Liver (tissue), 3 donors: ENCODE measurements around the gene GNB5.
"Not testable (repeated sequence)": the region's sequence is repeated elsewhere in the genome, so short reads cannot be mapped to it uniquely, and the experiment has no call there.

Experiments used
- EGR1 ChIP-seq, 2 donors: IDR thresholded peaks; 2 replicates each; pipeline ENCODE4 v1.6.1; 2016 to 2018; ENCODE audit warnings: antibody characterized with exemption in 2 of 2, low read depth in 2 of 2
- JUND ChIP-seq, 2 donors: IDR thresholded peaks; 2 replicates each; pipeline ENCODE4 v1.6.1; 2016; ENCODE audit warnings: antibody characterized with exemption in 2 of 2
- TF ChIP-seq, protein P1 (sequence below): IDR thresholded peaks from 2 replicates; pipeline ENCODE4 v1.6.1; 2016; ENCODE audit warnings: antibody characterized with exemption, mild to moderate bottlenecking
- TF ChIP-seq, protein P2 (sequence below): IDR thresholded peaks from 2 replicates; pipeline ENCODE4 v1.6.1; 2016; ENCODE audit warnings: antibody characterized with exemption
- TF ChIP-seq, protein P3 (sequence below): fragments of 150-350 bp; IDR thresholded peaks from 2 replicates; pipeline ENCODE4 v1.5.1; 2017; ENCODE audit warnings: improper control_type of control experiment, low read depth, low read length; ENCODE audit not compliant: missing input control
- TF ChIP-seq, protein P4 (sequence below): IDR thresholded peaks from 2 replicates; pipeline ENCODE4 v1.6.1; 2016; ENCODE audit warnings: antibody characterized with exemption
- donor health status: healthy.
- donor health status: healthy.

DNA sequence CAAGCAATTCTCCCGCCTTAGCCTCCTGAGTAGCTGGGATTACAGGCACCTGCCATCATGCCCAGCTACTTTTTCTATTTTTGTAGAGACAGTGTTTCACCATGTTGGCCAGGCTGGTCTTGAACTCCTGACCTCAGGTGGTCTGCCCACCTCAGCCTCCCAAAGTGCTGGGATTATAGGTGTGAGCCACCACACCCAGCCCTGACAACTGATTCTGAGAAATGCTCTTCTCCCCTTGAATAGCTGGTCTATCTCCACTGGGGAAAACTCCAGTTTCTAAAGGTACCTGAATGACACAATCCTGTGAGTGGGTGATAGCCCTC lies 108.2 kb downstream of the GNB5 start:
- TF ChIP-seq, protein P1, sequence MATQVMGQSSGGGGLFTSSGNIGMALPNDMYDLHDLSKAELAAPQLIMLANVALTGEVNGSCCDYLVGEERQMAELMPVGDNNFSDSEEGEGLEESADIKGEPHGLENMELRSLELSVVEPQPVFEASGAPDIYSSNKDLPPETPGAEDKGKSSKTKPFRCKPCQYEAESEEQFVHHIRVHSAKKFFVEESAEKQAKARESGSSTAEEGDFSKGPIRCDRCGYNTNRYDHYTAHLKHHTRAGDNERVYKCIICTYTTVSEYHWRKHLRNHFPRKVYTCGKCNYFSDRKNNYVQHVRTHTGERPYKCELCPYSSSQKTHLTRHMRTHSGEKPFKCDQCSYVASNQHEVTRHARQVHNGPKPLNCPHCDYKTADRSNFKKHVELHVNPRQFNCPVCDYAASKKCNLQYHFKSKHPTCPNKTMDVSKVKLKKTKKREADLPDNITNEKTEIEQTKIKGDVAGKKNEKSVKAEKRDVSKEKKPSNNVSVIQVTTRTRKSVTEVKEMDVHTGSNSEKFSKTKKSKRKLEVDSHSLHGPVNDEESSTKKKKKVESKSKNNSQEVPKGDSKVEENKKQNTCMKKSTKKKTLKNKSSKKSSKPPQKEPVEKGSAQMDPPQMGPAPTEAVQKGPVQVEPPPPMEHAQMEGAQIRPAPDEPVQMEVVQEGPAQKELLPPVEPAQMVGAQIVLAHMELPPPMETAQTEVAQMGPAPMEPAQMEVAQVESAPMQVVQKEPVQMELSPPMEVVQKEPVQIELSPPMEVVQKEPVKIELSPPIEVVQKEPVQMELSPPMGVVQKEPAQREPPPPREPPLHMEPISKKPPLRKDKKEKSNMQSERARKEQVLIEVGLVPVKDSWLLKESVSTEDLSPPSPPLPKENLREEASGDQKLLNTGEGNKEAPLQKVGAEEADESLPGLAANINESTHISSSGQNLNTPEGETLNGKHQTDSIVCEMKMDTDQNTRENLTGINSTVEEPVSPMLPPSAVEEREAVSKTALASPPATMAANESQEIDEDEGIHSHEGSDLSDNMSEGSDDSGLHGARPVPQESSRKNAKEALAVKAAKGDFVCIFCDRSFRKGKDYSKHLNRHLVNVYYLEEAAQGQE, result not testable (repeated sequence)
- not testable (repeated sequence) for TF ChIP-seq EGR1 (IDR thresholded peaks at IDR 0.05; ENCODE audit: low read depth in 2 of 2); JUND (IDR thresholded peaks at IDR 0.05)
- TF ChIP-seq, protein P2, sequence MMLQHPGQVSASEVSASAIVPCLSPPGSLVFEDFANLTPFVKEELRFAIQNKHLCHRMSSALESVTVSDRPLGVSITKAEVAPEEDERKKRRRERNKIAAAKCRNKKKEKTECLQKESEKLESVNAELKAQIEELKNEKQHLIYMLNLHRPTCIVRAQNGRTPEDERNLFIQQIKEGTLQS, result not testable (repeated sequence)
- TF ChIP-seq, protein P3, sequence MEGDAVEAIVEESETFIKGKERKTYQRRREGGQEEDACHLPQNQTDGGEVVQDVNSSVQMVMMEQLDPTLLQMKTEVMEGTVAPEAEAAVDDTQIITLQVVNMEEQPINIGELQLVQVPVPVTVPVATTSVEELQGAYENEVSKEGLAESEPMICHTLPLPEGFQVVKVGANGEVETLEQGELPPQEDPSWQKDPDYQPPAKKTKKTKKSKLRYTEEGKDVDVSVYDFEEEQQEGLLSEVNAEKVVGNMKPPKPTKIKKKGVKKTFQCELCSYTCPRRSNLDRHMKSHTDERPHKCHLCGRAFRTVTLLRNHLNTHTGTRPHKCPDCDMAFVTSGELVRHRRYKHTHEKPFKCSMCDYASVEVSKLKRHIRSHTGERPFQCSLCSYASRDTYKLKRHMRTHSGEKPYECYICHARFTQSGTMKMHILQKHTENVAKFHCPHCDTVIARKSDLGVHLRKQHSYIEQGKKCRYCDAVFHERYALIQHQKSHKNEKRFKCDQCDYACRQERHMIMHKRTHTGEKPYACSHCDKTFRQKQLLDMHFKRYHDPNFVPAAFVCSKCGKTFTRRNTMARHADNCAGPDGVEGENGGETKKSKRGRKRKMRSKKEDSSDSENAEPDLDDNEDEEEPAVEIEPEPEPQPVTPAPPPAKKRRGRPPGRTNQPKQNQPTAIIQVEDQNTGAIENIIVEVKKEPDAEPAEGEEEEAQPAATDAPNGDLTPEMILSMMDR, result not testable (repeated sequence)
- TF ChIP-seq, protein P4, sequence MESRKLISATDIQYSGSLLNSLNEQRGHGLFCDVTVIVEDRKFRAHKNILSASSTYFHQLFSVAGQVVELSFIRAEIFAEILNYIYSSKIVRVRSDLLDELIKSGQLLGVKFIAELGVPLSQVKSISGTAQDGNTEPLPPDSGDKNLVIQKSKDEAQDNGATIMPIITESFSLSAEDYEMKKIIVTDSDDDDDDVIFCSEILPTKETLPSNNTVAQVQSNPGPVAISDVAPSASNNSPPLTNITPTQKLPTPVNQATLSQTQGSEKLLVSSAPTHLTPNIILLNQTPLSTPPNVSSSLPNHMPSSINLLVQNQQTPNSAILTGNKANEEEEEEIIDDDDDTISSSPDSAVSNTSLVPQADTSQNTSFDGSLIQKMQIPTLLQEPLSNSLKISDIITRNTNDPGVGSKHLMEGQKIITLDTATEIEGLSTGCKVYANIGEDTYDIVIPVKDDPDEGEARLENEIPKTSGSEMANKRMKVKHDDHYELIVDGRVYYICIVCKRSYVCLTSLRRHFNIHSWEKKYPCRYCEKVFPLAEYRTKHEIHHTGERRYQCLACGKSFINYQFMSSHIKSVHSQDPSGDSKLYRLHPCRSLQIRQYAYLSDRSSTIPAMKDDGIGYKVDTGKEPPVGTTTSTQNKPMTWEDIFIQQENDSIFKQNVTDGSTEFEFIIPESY, result not testable (repeated sequence)
